H9 (cell line): ENCODE data around the gene WFDC2. TPM values are rescaled to one million over a fixed set of nuclear protein-coding genes. Genes with fewer than 3 reads are reported as not detected.

ENCODE experiments used
- DNase-seq: peaks from one replicate; pipeline ENCODE4 v3.0.0-alpha.2; 2017
- H2AFZ ChIP-seq: one replicate; pipeline ENCODE4 v1.6.1; 2013; ENCODE audit warnings: mild to moderate bottlenecking, low read length, control low read depth, moderate library complexity
- H2AK5ac ChIP-seq: 2 replicates; pipeline ENCODE4 v1.6.1; 2013; ENCODE audit warnings: low read length, control low read depth, mixed read lengths; ENCODE audit not compliant: insufficient read length
- H2BK120ac ChIP-seq: one replicate; pipeline ENCODE4 v1.6.1; 2013; ENCODE audit warnings: low read depth, mild to moderate bottlenecking, low read length, control low read depth, inconsistent platforms; ENCODE audit not compliant: poor library complexity, severe bottlenecking
- H2BK12ac ChIP-seq: 2 replicates; pipeline ENCODE4 v1.6.1; 2013; ENCODE audit warnings: low read length, control low read depth, mixed read lengths, low read depth; ENCODE audit not compliant: insufficient read length
- H2BK15ac ChIP-seq: 2 replicates; pipeline ENCODE4 v1.6.1; 2013; ENCODE audit warnings: low read depth, low read length, control low read depth
- H2BK20ac ChIP-seq: one replicate; pipeline ENCODE4 v1.6.1; 2013; ENCODE audit warnings: low read depth, mild to moderate bottlenecking, low read length, control low read depth, inconsistent platforms; ENCODE audit not compliant: poor library complexity, severe bottlenecking
- H2BK5ac ChIP-seq: 2 replicates; pipeline ENCODE4 v1.6.1; 2013; ENCODE audit warnings: low read length, control low read depth, mixed read lengths; ENCODE audit not compliant: insufficient read length
- H3K14ac ChIP-seq: 2 replicates; pipeline ENCODE4 v1.6.1; 2013; ENCODE audit warnings: low read length, control low read depth; ENCODE audit not compliant: insufficient read depth
- H3K18ac ChIP-seq: 2 replicates; pipeline ENCODE4 v1.6.1; 2013; ENCODE audit warnings: low read depth, mild to moderate bottlenecking, mixed read lengths, low read length, control low read depth; ENCODE audit not compliant: insufficient read length
- H3K23ac ChIP-seq: 2 replicates; pipeline ENCODE4 v1.6.1; 2013; ENCODE audit warnings: low read length, control low read depth, mixed read lengths, low read depth; ENCODE audit not compliant: insufficient read length
- H3K23me2 ChIP-seq: 2 replicates; pipeline ENCODE4 v1.6.1; 2013; ENCODE audit warnings: low read depth, mild to moderate bottlenecking, mixed read lengths, low read length, control low read depth; ENCODE audit not compliant: insufficient read length, poor library complexity, severe bottlenecking
- H3K27ac ChIP-seq: 2 replicates; pipeline ENCODE4 v1.5.1; 2013; ENCODE audit warnings: low read length, control low read depth, mixed read lengths, low read depth; ENCODE audit not compliant: insufficient read length
- H3K27me3 ChIP-seq: 2 replicates; pipeline ENCODE4 v1.6.1; 2013; ENCODE audit warnings: low read length, control low read depth, inconsistent platforms; ENCODE audit not compliant: insufficient read depth
- H3K4ac ChIP-seq: 2 replicates; pipeline ENCODE4 v1.6.1; 2013; ENCODE audit warnings: low read depth, mild to moderate bottlenecking, control low read depth, inconsistent platforms, low read length, moderate library complexity
- H3K4me1 ChIP-seq: 2 replicates; pipeline ENCODE4 v1.6.1; 2013; ENCODE audit warnings: low read length, control low read depth, inconsistent platforms; ENCODE audit not compliant: insufficient read depth
- H3K4me2 ChIP-seq: 2 replicates; pipeline ENCODE4 v1.6.1; 2013; ENCODE audit warnings: low read length, control low read depth, mixed read lengths; ENCODE audit not compliant: insufficient read length, insufficient read depth
- H3K56ac ChIP-seq: 2 replicates; pipeline ENCODE4 v1.6.1; 2013; ENCODE audit warnings: low read depth, mild to moderate bottlenecking, mixed read lengths, low read length, control low read depth; ENCODE audit not compliant: insufficient read length
- H3K79me1 ChIP-seq: 2 replicates; pipeline ENCODE4 v1.6.1; 2013; ENCODE audit warnings: low read depth, mild to moderate bottlenecking, moderate library complexity, low read length, control low read depth, inconsistent platforms; ENCODE audit not compliant: insufficient read depth, poor library complexity, severe bottlenecking
- H3K79me2 ChIP-seq: 2 replicates; pipeline ENCODE4 v1.6.1; 2013; ENCODE audit warnings: low read length, control low read depth, inconsistent platforms; ENCODE audit not compliant: insufficient read depth
- H3K9ac ChIP-seq: 2 replicates; pipeline ENCODE4 v1.6.1; 2013; ENCODE audit warnings: low read length, control low read depth, mixed read lengths; ENCODE audit not compliant: insufficient read length; ENCODE audit errors: extremely low read depth
- H3K9me3 ChIP-seq: one replicate; pipeline ENCODE4 v1.6.1; 2013; ENCODE audit warnings: low read depth, low read length, inconsistent platforms; ENCODE audit not compliant: control insufficient read depth
- H3T11ph ChIP-seq: one replicate; pipeline ENCODE4 v1.6.1; 2013; ENCODE audit warnings: mild to moderate bottlenecking, low read length, control low read depth, inconsistent platforms
- H4K20me1 ChIP-seq: one replicate; pipeline ENCODE4 v1.6.1; 2013; ENCODE audit not compliant: control insufficient read depth, insufficient read length, insufficient read depth
- H4K5ac ChIP-seq: 2 replicates; pipeline ENCODE4 v1.6.1; 2013; ENCODE audit warnings: low read depth, mild to moderate bottlenecking, mixed read lengths, low read length, control low read depth; ENCODE audit not compliant: insufficient read length
- H4K8ac ChIP-seq: replicated peaks from 2 replicates; pipeline ENCODE4 v1.6.1; 2013; ENCODE audit warnings: low read length, control low read depth, mixed read lengths, low read depth; ENCODE audit not compliant: insufficient read length
- H4K91ac ChIP-seq: 2 replicates; pipeline ENCODE4 v1.6.1; 2013; ENCODE audit warnings: low read depth, mild to moderate bottlenecking, moderate library complexity, mixed read lengths, low read length, control low read depth; ENCODE audit not compliant: insufficient read length
- H3K27ac Mint-ChIP-seq, 3 experiments: 2 replicates in 2 of 3; 3 replicates in 1 of 3; pipeline ENCODE4 v1.8.0; 2020 to 2021; ENCODE audit warnings: mixed read lengths in 3 of 3, mild to moderate bottlenecking in 1 of 3, moderate library complexity in 1 of 3
- H3K27me3 Mint-ChIP-seq: 2 replicates; pipeline ENCODE4 v1.8.0; 2021; ENCODE audit warnings: low read depth, mild to moderate bottlenecking, moderate library complexity, mixed read lengths
- H3K36me3 Mint-ChIP-seq, 3 experiments: 2 replicates in 2 of 3; 3 replicates in 1 of 3; pipeline ENCODE4 v1.8.0; 2020 to 2021; ENCODE audit warnings: low read depth in 3 of 3, mixed read lengths in 3 of 3; ENCODE audit not compliant: insufficient read depth in 1 of 3
- H3K4me1 Mint-ChIP-seq, 2 experiments: 2 replicates each; pipeline ENCODE4 v1.8.0; 2020; ENCODE audit warnings: mixed read lengths in 2 of 2
- H3K4me3 Mint-ChIP-seq, 2 experiments: 2 replicates in 1 of 2; 3 replicates in 1 of 2; pipeline ENCODE4 v1.8.0; 2020 to 2021; ENCODE audit warnings: mild to moderate bottlenecking in 2 of 2, mixed read lengths in 2 of 2, moderate library complexity in 1 of 2
- H3K9me3 Mint-ChIP-seq, 2 experiments: 2 replicates in 1 of 2; 3 replicates in 1 of 2; pipeline ENCODE4 v1.8.0; 2020; ENCODE audit warnings: mild to moderate bottlenecking in 2 of 2, mixed read lengths in 2 of 2, moderate library complexity in 1 of 2
- CTCF ChIP-seq: fragments of 200-600 bp; sonication (generic); conservative IDR thresholded peaks from 3 replicates; pipeline ENCODE4 v1.8.0; 2021; ENCODE audit warnings: antibody characterized with exemption, mild to moderate bottlenecking
- WGBS: extraction: QIAGEN DNeasy Blood & Tissue Kit; methylation state at CpG from one replicate; pipeline ENCODE4 v1.1.7; 2013; ENCODE audit warnings: missing lambda C conversion rate, low lambda C conversion rate, mixed read lengths; ENCODE audit not compliant: insufficient read length; ENCODE audit errors: extremely low coverage; 5-methylcytosine and 5-hydroxymethylcytosine counted together
- total RNA-seq: library from RNA; stranded (reverse); gene quantifications from 2 replicates; pipeline ENCODE4 v1.2.1, GENCODE V29; 2021

WFDC2 gene
- total RNA-seq, 1 experiment from 2014 or later, result 57.1 TPM

- Histone ChIP-seq H4K20me1 (no peaks in the 10 kb centered on the region), H2BK5ac (no peak overlapping the region), H2BK20ac (peak overlapping the region; percentile 27), H2BK120ac (no peak overlapping the region), H2BK15ac (no peak overlapping the region), H3K79me1 (no peaks in the 10 kb centered on the region), H3K27me3 (no peaks in the 10 kb centered on the region), H3K27ac (no peak overlapping the region), H3T11ph (peak overlapping the region; percentile 3), H3K18ac (no peak overlapping the region), H3K79me2 (no peaks in the 10 kb centered on the region), H3K4me2 (no peak overlapping the region), H4K5ac (no peak overlapping the region), H4K8ac (no peak overlapping the region), H3K4ac (no peak overlapping the region), H3K56ac (no peak overlapping the region), H3K4me1 (peaks cover 7% of the 10 kb centered on the region; the same call in 1 of the 2 replicates), H2BK12ac (no peak overlapping the region), H3K23me2 (peaks cover 5% of the 10 kb centered on the region), H3K14ac (no peak overlapping the region), H3K9ac (no peak overlapping the region), H2AFZ (no peak overlapping the region), H2AK5ac (no peak overlapping the region), H3K9me3 (no peaks in the 10 kb centered on the region), H4K91ac (no peak overlapping the region), H3K23ac (no peak overlapping the region)
- no peak for DNase-seq
- Mint-ChIP-seq H3K9me3 (no peaks in the 10 kb centered on the region), H3K27ac (no peak overlapping the region), H3K27me3 (peaks cover 6% of the 10 kb centered on the region; the same call in 1 of the 2 replicates), H3K36me3 (no peaks in the 10 kb centered on the region), H3K4me1 (peaks cover 25 to 26% of the 10 kb centered on the region in 2 experiments), H3K4me3 (no peak overlapping the region)
- no CpG with 5 or more reads among the region's 1 CpG for WGBS
- TF ChIP-seq CTCF, result no peak
These were observed 19.6 kb downstream of the WFDC2 start for GRCh38 chr20:45489083-45489531.
